ENCODE results near the gene NUP214.
"Not testable (repeated sequence)": the region's sequence is repeated elsewhere in the genome, so short reads cannot be mapped to it uniquely, and the experiment has no call there.

Gene NUP214

DNA sequence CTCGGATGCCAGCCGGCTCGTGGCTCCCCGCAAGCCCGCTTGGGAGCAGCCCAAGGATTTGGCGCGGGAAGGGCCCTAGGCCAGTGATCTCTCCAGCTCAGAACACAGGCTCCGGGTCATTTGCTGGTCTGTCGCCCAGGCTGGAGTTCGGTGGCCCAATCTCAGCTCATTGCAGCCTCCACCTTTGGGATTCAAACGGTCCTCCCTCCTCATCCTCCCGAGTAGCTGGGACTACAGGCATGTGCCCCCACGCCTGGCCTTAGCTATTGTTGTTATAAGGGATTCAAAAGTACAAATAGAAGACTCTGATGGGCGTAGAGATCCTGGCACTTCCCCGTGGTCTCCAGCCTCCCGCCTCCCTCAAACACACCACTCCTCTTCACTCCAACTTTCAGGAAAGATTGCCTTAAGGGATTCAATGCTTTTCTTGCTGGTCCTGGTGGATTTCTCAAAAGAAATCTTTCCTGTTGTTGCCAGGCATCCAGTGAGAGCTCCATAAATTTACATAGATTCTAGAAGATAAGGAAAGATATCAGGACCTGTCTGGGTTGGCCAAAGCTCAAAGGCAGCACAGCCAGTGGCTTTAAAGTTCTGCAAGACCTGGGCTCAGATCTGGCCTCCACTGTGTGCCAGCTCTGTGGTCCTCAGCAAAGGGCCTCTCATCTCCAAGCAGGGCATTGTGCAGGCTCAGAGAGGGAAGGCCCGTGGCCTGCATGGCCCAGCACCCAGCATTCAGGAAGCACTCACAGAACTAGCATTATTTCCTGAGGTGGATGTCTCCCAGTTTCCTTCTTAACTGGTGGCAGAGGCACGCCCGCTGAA lies 28.0 kb upstream of the NUP214 start:
- FAIRE-seq, result no peak

DNA sequence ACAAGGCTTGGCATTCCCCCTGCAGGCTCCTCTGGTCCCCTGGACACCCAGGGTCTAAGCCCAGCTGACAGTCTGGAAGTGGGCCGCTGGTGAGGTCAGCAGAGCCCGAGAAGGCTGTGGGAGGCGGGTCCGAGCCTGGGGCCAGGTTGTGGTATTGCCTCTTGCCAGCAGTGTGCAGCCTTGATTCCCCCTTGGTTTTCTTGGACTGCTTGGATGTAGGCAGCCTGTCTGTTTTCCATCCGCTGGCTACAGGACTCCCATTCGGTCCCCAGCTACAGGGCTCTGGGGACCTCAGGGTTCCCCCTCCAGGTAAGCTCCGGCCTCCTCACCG lies 27.5 kb upstream of the NUP214 start:
- no peak for FAIRE-seq

DNA sequence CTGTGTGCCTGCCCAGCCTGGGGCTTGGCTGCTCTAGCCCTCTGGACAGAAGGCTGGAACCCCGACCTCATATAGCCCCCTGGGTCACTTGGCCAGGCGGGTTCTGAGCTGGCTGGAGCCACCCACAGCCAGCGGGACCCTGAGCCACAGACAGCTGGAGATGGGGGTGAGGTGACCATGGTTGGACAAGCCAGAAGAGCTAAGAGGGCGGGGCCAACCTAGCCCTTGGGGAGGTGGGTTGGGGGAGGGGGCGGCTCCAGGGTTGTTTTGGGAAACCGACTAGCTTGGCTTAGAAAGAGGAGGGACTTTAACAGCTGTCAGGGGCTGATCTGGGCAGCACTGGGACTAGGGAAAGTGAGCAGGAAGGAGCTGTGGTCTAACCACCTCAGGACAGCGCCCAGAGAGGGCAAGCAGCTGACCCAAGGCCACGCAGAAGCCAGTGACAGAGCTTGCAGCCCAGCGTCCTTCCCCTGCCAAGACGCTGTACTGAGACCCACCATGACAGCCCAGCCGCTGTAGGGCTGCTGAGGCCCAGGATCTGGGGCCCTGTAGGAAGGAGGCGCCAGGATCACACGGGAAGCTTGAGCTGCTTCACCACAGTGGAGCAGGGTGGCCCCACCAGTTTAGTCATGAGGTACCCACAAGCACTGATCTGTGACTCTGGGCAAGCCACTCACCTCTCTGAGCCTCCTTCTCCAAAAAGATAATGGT lies 26.8 kb upstream of the NUP214 start:
- no peak for FAIRE-seq

DNA sequence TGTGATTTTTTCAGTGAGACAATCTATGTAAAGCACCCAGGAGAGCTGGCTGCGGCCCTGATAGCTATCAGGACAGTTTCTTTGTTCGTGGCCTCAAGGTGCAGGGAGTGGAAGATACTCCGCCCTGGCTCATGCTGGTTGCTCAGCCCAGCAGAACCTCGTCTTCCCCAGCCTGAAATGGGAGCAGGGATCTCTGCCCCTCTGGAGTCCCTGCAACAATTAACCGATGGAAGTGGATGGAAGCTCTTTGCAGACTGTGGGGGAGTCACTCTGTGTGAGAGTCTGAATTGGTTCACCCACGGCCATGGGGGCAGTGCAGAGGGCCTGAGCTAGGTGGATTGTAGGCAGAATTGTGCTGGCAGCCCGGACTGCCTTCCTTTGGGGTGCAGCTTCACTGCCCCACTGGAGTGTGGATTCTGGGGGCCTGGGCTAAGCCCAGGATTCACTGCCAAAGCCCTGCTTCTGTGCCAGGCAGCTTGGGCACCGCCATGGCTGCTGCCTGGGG lies 26.2 kb upstream of the NUP214 start:
- FAIRE-seq, result no peak

GRCh38 chr9:131099845-131100244 lies 25.5 kb upstream of the NUP214 start:
- FAIRE-seq, result not testable (repeated sequence)

- no peak for FAIRE-seq
These were observed 24.9 kb upstream of the NUP214 start for GRCh38 chr9:131100445-131100844.

DNA sequence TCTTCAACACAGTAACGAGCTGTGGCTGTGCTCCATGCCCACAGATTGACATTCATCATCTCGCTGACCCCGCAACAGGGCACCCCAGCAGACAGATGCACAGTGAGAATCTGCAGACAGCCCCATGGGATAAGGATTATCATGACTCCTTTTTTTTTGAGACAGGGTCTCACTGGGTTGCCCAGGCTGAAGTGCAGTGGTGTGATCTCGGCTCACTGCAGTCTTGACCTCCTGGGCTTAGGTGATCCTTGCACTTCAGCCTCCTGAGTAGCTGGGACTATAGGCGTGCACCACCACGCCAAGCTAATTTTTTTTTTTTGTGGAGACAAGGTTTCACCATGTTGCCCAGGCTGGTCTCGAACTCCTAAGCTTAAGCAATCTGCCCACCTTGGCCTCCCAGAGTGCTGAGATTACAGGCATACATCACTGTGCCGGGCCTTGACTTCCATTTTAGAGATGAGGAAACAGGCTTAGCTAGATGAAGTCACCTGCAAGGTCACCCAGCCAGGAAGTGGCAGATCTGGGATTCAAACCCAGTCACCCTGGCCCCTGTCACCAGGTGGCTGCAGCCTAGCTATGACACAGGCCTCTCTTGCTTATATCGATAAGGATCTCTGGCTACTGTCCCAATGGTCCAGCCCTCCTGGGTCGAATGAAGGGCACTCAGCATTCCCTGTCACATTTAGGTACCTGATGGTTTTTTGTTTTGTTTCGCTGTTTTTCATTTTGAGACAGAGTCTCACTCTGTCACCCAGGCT lies 24.0 kb upstream of the NUP214 start:
- no peak for FAIRE-seq

GRCh38 chr9:131103024-131103423 lies 22.4 kb upstream of the NUP214 start:
- no peak for FAIRE-seq

GRCh38 chr9:131103535-131103934 lies 21.9 kb upstream of the NUP214 start:
- no peak for FAIRE-seq

DNA sequence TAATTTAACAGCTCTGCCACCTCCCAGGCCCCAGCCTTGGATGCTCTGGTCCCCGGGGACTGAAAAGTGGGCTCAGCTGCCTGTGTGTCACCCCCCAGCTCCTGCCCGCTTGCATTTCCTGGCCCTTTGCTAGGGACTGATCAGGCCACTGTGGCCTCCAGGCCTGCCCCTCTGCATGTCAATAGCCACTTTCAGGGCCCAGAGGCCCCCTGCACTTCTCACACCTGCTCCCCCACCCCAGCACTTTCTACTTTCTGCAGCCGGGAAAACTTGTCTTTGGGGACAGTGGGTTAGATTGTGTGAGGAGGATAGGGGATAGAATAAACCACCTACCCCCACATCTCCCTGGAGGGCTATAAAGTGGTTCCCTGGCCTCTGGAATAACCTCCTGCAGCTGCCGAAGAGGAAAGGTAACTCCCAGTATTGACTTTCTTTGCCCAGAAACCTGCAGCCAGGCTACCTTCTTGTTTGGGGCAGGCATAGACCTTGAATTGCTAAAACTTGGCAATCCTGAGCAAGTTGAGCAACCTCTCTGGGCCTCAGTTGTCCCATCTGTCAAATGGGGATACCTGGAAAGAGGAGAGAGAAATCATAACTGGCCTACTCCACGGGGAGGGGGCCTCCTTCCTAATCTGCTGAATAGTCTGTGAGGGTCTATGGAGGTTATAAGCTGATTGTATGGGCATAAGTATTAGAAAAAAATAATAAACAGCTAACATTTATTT lies 21.2 kb upstream of the NUP214 start:
- FAIRE-seq, result no peak

DNA sequence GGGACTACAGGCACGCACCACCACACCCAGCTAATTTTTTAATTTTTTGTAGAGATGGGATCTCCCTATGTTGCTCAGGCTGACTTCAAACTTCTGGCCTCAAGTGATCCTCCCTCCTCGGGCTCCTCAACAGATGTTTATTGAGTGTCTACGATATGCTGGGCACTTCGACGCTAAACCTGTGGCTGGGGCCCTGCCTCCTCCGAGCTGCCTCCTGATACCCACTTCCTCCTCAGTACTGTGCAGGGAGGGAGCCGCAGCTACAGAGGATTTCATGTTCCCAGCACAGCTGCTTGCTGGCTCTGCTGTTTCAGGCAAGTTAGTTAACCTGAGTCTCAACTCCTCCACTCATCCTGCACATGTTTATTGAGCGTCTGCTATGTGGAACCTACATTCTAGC lies 19.4 kb upstream of the NUP214 start:
- FAIRE-seq, result no peak

GRCh38 chr9:131107760-131108159 lies 17.6 kb upstream of the NUP214 start:
- FAIRE-seq, result no peak

- FAIRE-seq, result no peak
These were observed 14.1 kb upstream of the NUP214 start for GRCh38 chr9:131111186-131111853.

- FAIRE-seq, result no peak
These were observed 13.5 kb upstream of the NUP214 start for GRCh38 chr9:131111854-131112311.

DNA sequence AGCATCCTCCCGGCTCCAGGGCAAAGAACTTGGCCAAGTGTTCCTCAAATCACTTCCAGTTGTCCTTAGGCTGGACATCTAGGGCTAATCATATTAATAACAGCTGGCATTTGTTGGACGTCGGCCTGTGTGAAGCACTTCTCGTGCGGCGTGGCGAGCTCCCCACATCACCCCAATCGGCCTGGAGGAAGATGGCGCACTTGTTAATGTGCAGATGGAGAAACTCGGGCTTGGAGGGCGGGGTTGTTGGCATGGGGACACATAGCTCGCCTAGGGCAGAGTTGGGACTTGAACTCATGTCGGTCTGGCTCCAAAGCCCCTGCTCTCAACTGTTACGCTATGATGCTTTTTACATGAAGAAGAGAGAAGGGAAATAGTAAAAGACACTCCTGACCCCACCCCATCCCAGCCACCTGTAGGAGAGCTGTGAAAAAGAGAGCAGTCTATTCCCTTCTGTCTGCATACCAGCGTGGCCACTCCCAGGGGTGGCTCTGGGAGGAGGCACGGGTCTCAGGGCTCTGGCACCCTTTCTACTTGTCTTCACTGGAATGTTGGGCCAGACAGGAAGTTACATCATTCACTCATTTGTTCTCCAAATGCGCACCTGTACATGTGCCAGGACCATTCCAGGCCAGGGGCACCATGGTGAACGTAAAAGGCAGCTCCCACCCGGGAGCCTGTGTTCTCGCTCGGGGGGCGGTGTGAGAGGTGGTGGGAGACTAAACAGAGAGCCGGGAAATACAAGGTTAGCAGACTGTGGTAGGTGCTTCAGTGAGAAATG lies 12.8 kb upstream of the NUP214 start:
- no peak for FAIRE-seq

DNA sequence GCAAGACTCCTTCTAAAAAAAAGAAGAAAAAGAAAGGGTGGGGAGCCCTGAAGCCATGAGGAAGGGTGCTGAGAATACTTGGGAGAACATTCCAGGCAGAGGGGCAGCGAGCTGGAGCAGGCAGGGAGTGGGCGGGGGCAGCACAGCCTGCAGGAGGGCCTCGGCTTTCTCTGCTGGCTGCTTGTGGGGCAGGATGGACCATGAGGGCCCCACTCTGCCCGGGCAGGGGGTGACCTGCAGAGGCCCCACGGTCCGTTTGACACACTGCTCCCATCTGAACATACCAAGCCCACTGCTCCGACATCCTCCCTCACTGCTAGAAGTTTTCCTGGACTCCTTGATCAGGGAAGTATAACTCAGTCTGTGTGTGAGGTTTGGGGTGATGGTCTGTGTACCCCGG lies 11.7 kb upstream of the NUP214 start:
- no peak for FAIRE-seq

DNA sequence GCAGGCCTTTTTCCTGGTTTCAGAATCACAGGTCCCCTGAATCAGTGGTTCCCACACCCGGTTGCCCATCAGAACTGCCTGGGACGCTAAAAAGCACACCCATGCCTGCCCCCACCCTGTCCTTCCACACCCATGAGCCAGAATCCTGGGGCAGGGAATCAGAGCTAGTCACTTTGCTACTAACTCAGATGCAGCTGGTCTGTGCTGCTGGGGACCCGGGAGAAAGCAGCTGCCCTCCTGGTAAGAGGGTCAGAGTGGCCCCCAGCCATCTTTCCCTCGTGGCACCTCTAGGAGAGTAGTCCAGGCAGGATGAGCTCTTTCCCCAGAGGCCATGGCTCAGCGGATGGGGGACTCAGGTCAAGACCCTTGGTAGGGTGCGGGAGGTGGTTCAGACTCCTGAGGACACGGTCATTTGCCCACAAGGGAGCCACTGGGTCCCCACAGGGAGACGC lies 11.3 kb upstream of the NUP214 start:
- FAIRE-seq, result no peak

DNA sequence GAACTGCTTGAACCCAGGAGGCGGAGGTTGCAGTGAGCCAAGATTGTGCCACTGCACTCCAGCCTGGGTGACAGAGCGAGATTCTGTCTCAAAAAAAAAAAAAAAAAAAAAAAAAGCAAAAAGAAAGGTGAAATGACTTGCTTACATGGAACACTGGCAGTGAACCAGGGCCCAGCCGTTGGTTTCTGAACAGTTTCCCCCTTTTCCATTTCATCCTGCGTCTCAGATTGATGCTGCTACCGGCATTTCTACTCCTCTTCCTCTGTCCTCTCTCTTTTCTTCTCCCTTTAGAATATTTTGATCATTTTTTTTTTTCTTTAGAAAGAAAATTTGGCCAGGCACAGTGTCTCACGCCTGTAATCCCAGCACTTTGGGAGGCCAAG lies 10.0 kb upstream of the NUP214 start:
- FAIRE-seq, result not testable (repeated sequence)

DNA sequence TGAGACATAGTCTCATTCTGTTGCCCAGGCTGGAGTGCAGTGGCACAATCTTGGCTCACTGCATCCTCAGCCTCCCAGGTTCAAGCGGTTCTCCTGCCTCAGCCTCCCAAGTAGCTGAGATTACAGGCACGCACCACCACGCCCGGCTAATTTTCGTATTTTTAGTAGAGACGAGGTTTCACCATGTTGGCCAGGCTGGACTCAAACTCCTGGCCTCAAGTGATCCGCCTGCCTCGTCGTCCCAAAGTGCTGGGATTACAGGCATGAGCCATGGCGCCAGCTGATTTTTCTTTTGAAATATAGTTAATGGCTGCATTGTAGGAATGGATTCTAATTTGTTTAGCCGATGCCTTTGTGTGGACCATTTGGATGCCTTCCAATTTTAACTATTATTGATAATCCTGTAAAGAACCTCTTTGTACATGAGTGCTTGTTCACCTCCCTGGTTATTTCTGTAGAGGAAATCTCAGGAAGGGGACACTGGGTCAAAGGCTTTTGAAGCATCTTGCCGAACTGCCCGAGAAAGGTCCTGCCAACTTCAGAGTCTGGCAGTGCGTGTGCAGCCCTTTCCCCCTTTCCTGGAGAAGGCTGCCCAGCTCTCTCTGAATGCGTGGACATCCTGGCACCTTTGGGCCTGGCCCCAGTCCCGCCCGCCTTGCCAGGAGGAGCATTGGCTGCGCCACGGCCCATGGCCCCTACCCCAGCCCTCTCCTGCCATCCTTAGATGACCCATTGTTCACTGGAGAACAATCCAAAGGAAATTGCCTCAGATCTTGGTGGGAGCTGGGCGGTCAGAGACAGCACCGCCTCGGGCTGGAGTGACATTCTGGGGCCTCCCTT lies 8.9 kb upstream of the NUP214 start:
- FAIRE-seq, result no peak

DNA sequence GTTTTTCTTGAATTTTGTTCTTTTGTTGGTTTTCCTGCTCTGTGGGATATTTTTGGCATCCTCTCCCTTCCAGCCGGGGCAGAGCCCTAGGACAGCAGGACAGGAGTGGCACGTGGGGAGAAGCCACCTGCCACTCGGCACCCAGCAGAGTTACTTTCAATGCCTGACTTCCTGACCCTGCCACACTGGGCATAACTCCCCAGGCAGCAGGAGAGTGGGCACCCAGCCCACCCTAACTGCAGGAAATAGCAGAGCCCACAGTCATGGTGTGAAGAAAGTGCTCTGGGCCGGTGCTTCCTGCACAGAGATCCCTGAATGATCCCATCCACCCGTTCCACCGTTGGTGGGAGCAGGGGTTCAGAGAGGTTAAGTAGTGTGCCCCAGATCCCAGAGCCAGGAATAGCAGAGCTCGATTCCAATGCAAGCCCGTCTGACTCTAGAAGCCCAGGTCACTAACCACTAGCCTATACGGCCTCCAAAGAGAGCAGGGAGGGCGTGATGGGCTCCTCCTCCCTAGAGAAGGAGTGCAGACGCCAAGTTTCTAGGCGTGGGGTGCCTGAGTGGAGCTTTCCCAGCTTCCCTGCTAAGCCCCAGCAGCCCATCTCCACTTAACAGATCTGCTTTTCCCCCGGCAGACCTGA lies 8.1 kb upstream of the NUP214 start:
- FAIRE-seq, result no peak
